Mesodermal cell (in vitro differentiated cells): ENCODE measurements around the gene TMEM218.
"Not testable (repeated sequence)": the region's sequence is repeated elsewhere in the genome, so short reads cannot be mapped to it uniquely, and the experiment has no call there.

Experiments used
- H3K27ac ChIP-seq: 2 replicates; pipeline ENCODE4 v1.7.0; 2013; ENCODE audit warnings: mild to moderate bottlenecking, low read depth, low read length, moderate library complexity; ENCODE audit not compliant: severe bottlenecking
- H3K36me3 ChIP-seq: 2 replicates; pipeline ENCODE4 v1.7.1; 2013; ENCODE audit warnings: mild to moderate bottlenecking, low read length, moderate library complexity; ENCODE audit not compliant: control insufficient read depth, insufficient read depth
- H3K4me1 ChIP-seq: one replicate; pipeline ENCODE4 v1.7.1; 2013; ENCODE audit warnings: mild to moderate bottlenecking, low read length; ENCODE audit not compliant: insufficient read depth, control insufficient read depth, poor library complexity, severe bottlenecking
- H3K4me3 ChIP-seq: 2 replicates; pipeline ENCODE4 v1.7.0; 2013; ENCODE audit warnings: low read length, control low read depth, mild to moderate bottlenecking; ENCODE audit not compliant: insufficient read depth, poor library complexity, severe bottlenecking; ENCODE audit errors: extremely low read depth
- H3K9me3 ChIP-seq: 2 replicates; pipeline ENCODE4 v1.7.1; 2013; ENCODE audit warnings: mild to moderate bottlenecking, low read length, moderate library complexity; ENCODE audit not compliant: control insufficient read depth
- WGBS, 2 experiments: methylation state at CpG; one replicate each; pipeline ENCODE4 v1.1.5; 2013; ENCODE audit warnings: missing lambda C conversion rate in 2 of 2; ENCODE audit not compliant: insufficient coverage in 2 of 2; 5-methylcytosine and 5-hydroxymethylcytosine counted together

Gene TMEM218

DNA sequence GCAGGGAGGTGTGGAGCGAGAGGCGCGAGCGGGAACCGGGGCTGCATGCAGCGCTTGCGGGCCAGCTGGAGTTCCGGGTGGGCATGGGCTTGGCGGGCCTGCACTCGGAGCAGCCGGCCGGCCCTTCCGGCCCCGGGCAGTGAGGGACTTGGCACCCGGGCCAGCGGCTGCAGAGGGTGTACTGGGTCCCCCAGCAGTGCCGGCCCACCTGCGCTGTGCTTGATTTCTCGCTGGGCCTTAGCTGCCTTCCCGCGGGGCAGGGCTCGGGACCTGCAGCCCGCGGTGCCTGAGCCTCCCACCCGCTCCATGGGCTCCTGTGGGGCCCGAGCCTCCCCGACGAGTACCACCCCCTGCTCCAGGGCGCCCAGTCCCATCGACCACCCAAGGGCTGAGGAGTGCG is 21.9 kb downstream of the TMEM218 start:
- not testable (repeated sequence) for H3K9me3 ChIP-seq, H3K36me3 ChIP-seq, H3K4me3 ChIP-seq, H3K27ac ChIP-seq
- H3K4me1 ChIP-seq, result peaks cover 15% of the 10 kb centered on the region
- 94 to 95% methylated on average over 9 to 27 of the region's 31 CpGs for WGBS, 2 experiments

DNA sequence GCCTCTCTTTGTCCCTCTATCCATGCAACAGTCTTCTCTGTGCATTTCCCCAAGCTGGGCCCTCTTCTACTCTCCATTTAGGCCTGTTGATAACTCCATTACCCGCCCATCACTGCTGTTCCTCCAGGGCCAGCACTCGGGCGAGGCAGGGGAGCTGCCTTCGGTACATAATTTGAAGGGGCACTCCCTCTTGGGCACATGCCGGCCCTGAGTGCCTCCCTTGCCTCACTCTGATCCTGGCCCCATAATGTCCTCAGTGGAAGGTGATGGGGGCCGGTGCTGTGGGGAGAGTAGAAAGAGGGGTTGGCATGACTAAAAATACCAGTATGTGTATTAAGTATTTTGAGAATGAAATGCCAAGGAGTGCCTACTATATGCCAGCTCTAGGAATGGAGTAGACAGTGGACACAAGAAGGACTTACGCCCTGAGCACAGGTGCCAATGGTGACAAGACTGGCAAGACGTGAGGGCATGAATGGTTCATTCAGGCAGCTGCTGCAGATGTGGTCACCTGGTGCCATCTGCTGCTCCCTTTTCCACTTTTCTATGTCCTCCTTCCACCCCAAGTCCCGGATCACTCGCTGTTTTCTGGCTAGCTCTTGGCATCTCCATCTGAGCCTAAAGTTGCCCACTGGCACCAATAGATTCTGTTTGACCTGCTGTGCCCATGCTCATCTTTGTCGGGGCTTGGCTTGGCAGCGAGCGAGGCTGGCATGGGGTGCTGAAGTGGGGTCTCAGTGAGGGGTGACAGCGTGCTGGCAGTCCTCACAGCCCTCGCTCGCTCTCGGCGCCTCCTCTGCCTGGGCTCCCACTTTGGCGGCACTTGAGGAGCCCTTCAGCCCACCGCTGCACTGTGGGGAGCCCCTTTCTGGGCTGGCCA is 22.6 kb downstream of the TMEM218 start:
- Histone ChIP-seq H3K36me3 (no peaks in the 10 kb centered on the region), H3K4me1 (peaks cover 15% of the 10 kb centered on the region), H3K9me3 (no peaks in the 10 kb centered on the region), H3K4me3 (no peak overlapping the region), H3K27ac (no peak overlapping the region)
- WGBS, 2 experiments, result 89 to 90% methylated on average over 10 to 12 of the region's 20 CpGs

DNA sequence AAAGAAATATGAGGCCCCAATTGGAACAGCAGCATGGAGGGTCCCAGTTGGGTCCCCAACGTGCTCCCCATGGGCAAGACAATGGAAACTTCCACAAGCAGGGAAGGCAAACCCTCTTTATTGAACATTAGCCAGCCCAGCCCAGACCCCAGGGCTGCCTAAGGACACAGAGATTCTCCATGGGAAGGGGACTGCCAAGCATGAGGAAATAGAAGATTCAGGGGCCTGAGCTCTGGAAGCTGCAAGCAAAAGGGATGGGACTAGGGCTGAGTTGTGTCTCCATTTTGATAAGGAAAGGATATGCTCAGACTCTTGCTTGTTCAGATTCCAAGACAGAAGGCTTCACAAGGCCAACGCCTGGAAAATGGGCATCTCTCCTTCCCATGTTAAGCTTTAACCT is 23.3 kb downstream of the TMEM218 start:
- Histone ChIP-seq H3K36me3 (no peaks in the 10 kb centered on the region), H3K27ac (no peak overlapping the region), H3K4me3 (no peak overlapping the region), H3K4me1 (peaks cover 15% of the 10 kb centered on the region), H3K9me3 (no peaks in the 10 kb centered on the region)
- 85 to 96% methylated on average over 2 of the region's 2 CpGs for WGBS, 2 experiments

DNA sequence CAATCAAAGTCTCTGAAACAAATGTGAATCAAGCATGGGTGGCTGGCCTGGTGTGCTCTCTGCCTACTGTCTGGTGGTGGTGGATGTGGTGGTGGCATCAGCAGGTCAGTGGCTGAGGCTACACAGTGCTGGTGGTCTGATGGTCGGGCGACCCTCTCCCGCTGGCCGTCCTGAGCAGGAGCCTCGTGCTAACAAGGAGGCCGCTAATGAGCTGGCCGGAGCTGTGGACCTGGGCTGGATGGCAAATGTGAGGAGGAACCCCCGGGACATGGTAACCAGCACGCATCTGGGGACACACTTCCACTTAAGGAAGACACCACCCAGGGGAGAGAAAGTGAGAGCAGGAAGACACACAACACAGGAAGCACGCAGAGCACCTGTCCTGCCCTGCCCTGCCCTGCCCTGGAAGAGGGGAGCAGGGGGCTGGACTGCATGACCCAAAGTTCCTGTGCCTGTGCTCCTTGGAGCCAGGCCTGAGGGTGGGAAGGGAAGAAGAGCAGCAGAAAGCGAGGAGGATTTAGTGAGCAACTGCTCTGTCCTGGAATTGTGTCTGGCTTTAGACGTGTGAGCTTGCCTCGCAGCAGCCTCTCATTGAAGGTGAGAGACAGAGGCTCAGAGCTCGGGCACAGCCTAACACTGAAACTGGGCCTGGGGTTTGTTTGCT is 24.7 kb downstream of the TMEM218 start:
- H3K27ac ChIP-seq, result no peak overlapping the region
- peaks cover 4% of the 10 kb centered on the region for H3K4me1 ChIP-seq
- no peak overlapping the region for H3K4me3 ChIP-seq
- no peaks in the 10 kb centered on the region for H3K9me3 ChIP-seq
- H3K36me3 ChIP-seq, result no peaks in the 10 kb centered on the region
- 87 to 90% methylated on average over 8 to 14 of the region's 14 CpGs for WGBS, 2 experiments

DNA sequence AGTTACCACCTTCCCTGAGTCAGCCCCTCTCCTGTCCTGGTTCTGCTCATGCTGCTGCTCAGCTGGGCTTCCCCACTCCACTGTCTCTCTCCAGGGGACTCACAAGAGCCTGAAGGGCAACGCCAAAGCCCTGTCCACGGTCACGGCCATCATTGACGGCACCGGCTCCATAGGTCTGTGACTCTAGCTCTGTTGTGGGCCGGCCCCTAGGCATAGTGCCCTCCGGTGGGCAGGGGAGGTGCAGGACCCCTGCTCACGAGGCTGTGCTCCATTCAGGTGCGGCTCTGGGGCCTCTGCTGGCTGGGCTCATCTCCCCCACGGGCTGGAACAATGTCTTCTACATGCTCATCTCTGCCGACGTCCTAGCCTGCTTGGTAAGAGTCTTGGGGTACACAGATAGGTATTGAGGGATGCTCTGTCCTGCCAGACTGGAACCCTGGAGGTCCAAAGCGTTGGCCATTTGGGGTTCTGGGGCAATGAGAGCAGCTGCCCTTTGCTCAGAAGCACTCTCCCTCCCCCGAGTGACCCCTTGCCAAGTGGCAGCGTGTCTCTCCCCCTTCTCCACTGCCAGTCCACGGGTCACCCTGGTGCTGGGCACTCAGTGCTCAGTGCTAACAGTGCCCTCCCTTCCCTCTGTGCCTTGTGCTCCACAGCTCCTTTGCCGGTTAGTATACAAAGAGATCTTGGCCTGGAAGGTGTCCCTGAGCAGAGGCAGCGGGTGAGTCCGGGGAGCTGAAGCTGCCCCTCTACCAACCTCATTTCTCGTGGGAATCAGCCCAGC is 25.9 kb downstream of the TMEM218 start:
- 77 to 88% methylated on average over 15 to 17 of the region's 20 CpGs for WGBS, 2 experiments
- Histone ChIP-seq H3K27ac (no peak overlapping the region), H3K4me1 (no peaks in the 10 kb centered on the region), H3K9me3 (no peaks in the 10 kb centered on the region), H3K4me3 (no peak overlapping the region), H3K36me3 (no peaks in the 10 kb centered on the region)

DNA sequence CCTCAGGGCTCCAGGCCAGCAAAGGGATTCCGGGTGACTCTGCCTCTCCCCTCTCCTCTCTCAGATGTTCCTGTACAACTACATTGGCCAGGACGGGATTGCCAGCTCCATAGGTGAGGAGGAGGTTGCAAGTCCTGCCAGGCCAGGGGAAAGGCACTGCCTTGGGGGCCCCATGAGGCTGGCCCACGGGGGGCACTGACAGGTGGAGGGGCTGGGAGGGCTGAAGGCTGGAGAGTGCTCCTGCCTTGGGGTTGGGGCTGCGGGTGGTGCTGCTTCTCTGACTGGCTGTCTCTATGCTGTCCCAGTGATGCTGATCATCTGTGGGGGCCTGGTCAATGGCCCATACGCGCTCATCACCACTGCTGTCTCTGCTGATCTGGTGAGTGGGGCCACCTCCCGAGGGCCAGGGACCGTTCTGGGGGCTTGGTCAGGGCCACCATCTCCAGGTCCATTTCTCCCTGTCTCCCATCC is 26.6 kb downstream of the TMEM218 start:
- H3K9me3 ChIP-seq, result no peaks in the 10 kb centered on the region
- no peak overlapping the region for H3K27ac ChIP-seq
- WGBS, 2 experiments, result 84 to 94% methylated on average over 2 to 8 of the region's 8 CpGs
- no peak overlapping the region for H3K4me3 ChIP-seq
- no peaks in the 10 kb centered on the region for H3K36me3 ChIP-seq
- H3K4me1 ChIP-seq, result no peaks in the 10 kb centered on the region

DNA sequence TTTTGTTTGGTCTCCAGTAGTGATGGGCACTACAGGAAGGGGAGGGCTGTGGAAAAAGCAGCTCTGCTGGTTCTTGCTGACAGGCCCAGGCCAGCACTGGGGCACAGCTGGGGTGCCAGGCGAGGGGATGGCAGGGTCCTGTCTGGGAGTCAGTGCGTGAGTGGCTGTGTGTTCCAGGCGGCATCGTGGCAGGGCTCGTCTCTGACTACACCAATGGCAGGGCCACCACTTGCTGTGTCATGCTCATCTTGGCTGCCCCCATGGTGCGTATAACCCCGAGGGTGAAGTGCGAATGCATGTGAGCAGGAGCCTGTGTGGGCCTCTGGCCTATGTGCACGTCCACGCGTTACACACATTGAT is 27.4 kb downstream of the TMEM218 start:
- Histone ChIP-seq H3K4me3 (no peak overlapping the region), H3K4me1 (no peaks in the 10 kb centered on the region), H3K36me3 (no peaks in the 10 kb centered on the region), H3K9me3 (no peaks in the 10 kb centered on the region), H3K27ac (no peak overlapping the region)
- 93 to 94% methylated on average over 11 of the region's 11 CpGs for WGBS, 2 experiments

DNA sequence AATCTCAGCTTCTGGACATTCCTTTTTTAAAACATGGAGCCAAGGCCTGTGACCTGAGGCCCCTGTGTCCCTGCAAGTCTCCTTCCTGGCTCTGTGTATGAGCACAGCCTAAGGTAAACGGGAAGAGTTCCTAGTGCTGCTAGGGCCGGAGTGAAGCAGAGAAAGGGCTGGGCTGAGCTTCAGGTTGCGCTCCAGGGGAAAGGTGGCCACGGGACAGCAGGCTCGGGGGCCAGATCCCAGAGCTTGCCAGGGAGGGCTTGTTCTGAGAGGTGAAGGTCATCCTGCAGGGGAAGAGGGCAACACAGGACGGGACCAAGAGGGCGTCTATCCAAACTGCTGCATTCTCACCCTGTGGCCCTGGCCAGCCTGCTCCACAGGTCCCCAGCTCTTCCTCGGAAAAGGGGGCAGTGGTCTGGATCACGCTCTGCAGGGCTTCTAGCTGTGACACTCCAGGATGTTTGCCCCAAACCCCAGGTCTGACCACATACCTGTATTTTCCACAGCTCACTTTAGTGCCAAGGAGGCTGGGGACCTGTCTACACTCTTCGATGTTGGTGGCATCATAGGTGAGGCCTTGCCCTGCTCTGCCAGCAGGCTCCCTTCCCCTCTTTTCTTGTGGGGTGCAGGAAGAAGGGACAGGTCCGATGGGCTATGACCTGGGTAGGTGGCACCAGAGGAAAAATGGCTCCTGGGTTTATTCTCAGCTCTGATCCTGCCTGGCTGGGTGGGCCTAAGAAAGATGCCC is 27.9 kb downstream of the TMEM218 start:
- H3K27ac ChIP-seq, result no peak overlapping the region
- WGBS, 2 experiments, result 90 to 91% methylated on average over 5 to 11 of the region's 11 CpGs
- no peaks in the 10 kb centered on the region for H3K36me3 ChIP-seq
- H3K9me3 ChIP-seq, result no peaks in the 10 kb centered on the region
- no peak overlapping the region for H3K4me3 ChIP-seq
- no peaks in the 10 kb centered on the region for H3K4me1 ChIP-seq

DNA sequence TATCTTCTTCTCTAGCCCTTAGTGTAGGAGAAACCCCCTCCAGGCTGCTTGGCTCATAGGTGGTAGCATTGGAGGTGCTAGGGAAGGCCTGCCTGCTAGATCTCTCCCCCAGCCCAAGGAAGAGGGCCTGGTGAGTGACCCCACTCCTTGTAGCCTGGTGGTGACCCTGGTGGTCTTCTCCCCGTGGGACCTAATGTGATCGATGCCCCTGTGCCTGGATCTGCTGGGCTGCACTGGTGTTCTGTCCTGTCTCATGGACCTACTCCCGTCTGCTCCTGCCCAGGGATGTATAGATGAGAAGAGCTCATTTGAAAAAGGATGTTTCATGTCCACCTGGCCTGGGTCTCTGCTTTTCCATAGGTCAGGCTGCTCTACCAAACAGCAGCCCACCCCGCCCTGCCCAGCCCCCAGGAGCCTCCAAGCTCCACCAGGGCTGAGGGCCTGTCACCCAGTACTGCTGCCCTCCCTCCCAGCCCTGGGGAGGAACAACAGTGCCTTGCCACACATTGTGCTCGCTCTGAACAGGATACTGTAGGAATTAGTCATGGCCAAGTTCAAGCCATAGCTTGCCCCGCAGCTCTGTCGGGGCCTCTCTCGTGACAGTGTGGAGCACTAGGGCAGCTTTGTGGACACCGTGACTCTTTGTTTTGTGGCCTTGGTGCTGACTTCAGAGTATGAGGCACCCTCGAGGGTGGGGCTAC is 28.7 kb downstream of the TMEM218 start:
- Histone ChIP-seq H3K9me3 (no peaks in the 10 kb centered on the region), H3K36me3 (no peaks in the 10 kb centered on the region), H3K4me1 (no peaks in the 10 kb centered on the region), H3K27ac (no peak overlapping the region), H3K4me3 (no peak overlapping the region)
- whole genome bisulfite sequencing, 2 experiments, result 86 to 87% methylated on average over 8 to 9 of the region's 10 CpGs

DNA sequence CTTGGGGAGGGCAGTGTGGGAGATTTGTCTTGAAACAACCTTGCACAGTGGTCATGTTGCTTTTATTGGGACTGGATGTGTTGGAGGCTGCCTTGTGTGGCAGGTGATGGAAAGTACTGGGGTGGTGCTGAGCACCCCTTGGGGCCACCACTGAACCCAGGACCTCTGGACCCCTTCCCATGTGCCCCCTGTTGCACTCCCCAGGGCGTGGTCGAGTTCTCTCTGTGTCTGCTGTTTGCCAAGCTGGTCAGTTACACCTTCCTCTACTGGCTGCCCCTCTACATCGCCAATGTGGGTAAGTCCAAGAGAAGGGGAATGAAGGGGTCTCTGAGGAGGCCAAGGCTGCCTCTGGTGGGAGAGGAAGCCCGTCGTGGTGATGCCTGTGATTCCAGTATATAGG is 29.4 kb downstream of the TMEM218 start:
- WGBS, 2 experiments, result 100% methylated on average over 2 of the region's 5 CpGs
- H3K4me1 ChIP-seq, result no peaks in the 10 kb centered on the region
- H3K36me3 ChIP-seq, result no peaks in the 10 kb centered on the region
- H3K9me3 ChIP-seq, result no peaks in the 10 kb centered on the region
- H3K4me3 ChIP-seq, result no peak overlapping the region
- no peak overlapping the region for H3K27ac ChIP-seq
